Central memory CD8-positive, alpha-beta T cell (primary cell): ENCODE measurements around the gene C1R.
"Not testable (repeated sequence)": the region's sequence is repeated elsewhere in the genome, so short reads cannot be mapped to it uniquely, and the experiment has no call there.

Source experiments
- ATAC-seq: fragments of 150-1000 bp; cut with Tn5 transposase; replicated peaks from 2 replicates; pipeline ENCODE4 v1.10.0; 2022; ENCODE audit warnings: mild to moderate bottlenecking, moderate FRiP score, moderate number of reproducible peaks; ENCODE audit not compliant: poor library complexity, severe bottlenecking; ENCODE audit errors: extremely low read depth
- DNase-seq, 2 donors: peaks; one replicate each; pipeline ENCODE4 v3.0.0; 2021; ENCODE audit warnings: low spot score in 2 of 2
- H3K27ac Mint-ChIP-seq: one replicate; pipeline ENCODE4 v1.8.0; 2022; ENCODE audit warnings: low read depth, mild to moderate bottlenecking, moderate library complexity, mixed read lengths
- H3K27me3 Mint-ChIP-seq: one replicate; pipeline ENCODE4 v1.8.0; 2022; ENCODE audit warnings: mixed read lengths
- H3K36me3 Mint-ChIP-seq: one replicate; pipeline ENCODE4 v1.8.0; 2022; ENCODE audit warnings: mild to moderate bottlenecking, moderate library complexity, mixed read lengths; ENCODE audit not compliant: insufficient read depth
- H3K4me1 Mint-ChIP-seq: one replicate; pipeline ENCODE4 v1.8.0; 2022; ENCODE audit warnings: mixed read lengths
- H3K4me3 Mint-ChIP-seq: one replicate; pipeline ENCODE4 v1.8.0; 2022; ENCODE audit warnings: mild to moderate bottlenecking, moderate library complexity, mixed read lengths
- H3K9me3 Mint-ChIP-seq: one replicate; pipeline ENCODE4 v1.8.0; 2022; ENCODE audit warnings: mixed read lengths

The C1R gene

DNA sequence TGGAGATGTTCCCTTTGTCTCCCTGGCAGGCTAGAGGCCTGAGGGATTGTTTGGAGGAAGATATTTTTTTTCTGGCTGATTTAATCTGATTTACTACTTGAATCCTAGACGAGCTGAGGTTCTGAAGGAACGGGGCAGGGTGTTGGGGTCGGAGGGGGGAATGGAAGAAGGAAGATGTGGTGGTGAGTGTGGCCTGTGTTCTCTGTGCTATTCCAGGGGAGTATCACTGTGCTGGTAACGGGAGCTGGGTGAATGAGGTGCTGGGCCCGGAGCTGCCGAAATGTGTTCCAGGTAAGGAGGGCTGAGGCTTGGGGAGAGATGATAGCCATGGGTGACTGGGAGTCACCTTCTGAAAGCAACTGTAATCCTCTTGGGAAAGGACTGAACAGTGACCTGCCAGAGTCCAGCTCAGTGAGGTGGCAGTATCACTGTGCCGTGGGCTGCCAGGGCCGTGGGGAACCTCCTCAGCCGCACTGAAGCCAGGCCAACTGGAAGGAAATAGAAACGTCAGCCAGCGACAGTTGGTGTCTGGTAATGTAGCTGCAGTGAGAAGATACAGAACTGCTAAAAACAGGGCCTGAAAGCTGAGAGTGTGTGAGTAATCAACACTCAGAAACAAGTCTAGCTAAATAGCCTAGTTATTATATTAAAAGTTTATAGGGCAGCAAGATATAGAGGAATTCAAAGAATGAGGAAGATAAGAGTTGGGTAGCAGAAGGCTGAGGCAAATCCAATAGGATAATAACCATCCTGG lies 23.8 kb downstream of the C1R start:
- H3K27ac Mint-ChIP-seq: no peak overlapping the region
- ATAC-seq (no peak), DNase-seq (no peak)
- peaks cover 52% of the 10 kb centered on the region for H3K27me3 Mint-ChIP-seq
- H3K36me3 Mint-ChIP-seq: no peaks in the 10 kb centered on the region
- H3K4me1 Mint-ChIP-seq: no peaks in the 10 kb centered on the region
- H3K4me3 Mint-ChIP-seq: no peak overlapping the region
- no peaks in the 10 kb centered on the region for H3K9me3 Mint-ChIP-seq

DNA sequence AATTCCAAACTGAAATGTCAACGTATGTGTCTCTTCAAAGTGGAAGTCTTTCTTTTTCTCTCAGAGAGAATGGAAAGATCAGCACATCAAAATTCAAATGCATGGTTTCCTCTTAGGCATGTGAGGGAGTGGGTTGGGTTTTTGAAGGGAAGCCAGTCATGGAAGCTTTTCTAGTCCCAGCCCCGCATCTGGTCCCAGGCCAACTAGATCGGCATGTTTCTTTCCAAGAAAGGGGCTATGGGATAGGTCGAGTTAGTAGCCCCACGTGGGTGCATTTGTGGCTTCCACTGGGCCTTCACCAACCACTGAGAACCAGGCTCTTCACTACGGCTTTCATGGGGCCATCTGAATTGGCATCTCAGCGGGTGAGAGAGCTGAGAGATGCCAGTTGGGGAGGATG lies 25.1 kb downstream of the C1R start:
- DNase-seq: no peak
- no peaks in the 10 kb centered on the region for H3K36me3 Mint-ChIP-seq
- no peaks in the 10 kb centered on the region for H3K4me1 Mint-ChIP-seq
- no peak for ATAC-seq
- H3K9me3 Mint-ChIP-seq: no peaks in the 10 kb centered on the region
- H3K4me3 Mint-ChIP-seq: no peak overlapping the region
- H3K27me3 Mint-ChIP-seq: peaks cover 46% of the 10 kb centered on the region
- no peak overlapping the region for H3K27ac Mint-ChIP-seq

DNA sequence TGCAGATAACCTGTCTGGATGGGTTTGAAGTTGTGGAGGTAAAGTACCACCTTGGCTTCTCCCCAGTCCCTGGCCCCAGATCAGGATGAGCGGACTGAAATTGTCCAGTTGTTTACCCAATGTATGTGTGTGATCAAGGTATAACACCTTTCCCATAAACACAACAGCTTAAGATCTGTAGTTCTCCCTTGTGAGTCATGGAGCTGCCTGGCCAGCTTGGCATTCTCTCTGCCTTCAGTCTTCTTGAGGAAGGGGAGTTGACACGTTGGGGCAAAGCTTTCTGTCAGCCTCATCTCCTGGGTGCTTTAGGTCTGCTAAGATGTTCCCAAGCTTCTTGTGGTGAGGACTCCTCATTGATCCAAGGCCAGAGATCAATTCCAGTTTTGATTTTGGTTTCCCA lies 25.6 kb downstream of the C1R start:
- no peak overlapping the region for H3K4me3 Mint-ChIP-seq
- ATAC-seq: no peak
- H3K27me3 Mint-ChIP-seq: peaks cover 42% of the 10 kb centered on the region
- no peak for DNase-seq
- H3K4me1 Mint-ChIP-seq: no peaks in the 10 kb centered on the region
- no peak overlapping the region for H3K27ac Mint-ChIP-seq
- H3K9me3 Mint-ChIP-seq: no peaks in the 10 kb centered on the region
- H3K36me3 Mint-ChIP-seq: no peaks in the 10 kb centered on the region

DNA sequence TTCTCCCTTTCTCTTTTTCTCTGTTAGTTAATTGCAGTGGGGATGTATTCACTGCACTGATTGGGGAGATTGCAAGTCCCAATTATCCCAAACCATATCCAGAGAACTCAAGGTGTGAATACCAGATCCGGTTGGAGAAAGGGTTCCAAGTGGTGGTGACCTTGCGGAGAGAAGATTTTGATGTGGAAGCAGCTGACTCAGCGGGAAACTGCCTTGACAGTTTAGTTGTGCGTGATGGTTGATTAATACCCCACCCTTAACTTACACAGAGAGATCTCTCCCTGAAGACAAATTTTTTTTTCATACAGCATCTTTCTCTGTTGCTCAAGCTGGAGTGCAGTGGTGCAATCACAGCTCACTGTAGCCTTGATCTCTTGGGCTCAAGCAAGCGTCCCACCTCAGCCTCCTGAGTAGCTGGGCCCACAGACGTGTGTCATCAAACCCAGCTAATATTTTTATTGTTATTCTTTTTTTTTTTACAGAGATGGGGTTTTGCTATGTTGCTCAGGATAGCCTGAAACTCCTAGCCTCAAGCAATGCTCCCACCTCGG lies 27.1 kb downstream of the C1R start:
- Mint-ChIP-seq H3K9me3 (no peaks in the 10 kb centered on the region), H3K27ac (no peak overlapping the region), H3K4me1 (no peaks in the 10 kb centered on the region), H3K36me3 (no peaks in the 10 kb centered on the region), H3K27me3 (peaks cover 49% of the 10 kb centered on the region), H3K4me3 (no peak overlapping the region)
- DNase-seq (no peak), ATAC-seq (no peak)

DNA sequence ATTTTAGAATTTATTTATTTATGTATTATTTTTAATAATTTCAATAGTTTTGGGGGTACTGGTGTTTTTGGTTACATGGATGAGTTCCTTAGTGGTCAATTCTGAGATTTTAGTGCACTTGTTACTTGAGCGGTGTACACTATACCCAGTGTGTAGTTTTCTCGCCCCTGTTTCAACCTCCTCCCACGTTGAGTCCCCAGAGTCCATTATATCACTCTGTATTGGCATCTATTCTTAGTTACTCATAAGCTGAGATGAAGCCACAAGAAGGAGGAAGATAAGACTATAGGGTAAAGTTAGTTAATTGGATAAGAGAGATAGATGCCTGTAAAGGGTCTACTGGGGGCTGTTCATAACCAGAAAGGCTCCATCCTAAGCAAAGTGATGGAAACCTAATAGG lies 27.7 kb downstream of the C1R start:
- no peaks in the 10 kb centered on the region for H3K36me3 Mint-ChIP-seq
- peaks cover 51% of the 10 kb centered on the region for H3K27me3 Mint-ChIP-seq
- H3K4me1 Mint-ChIP-seq: no peaks in the 10 kb centered on the region
- H3K4me3 Mint-ChIP-seq: no peak overlapping the region
- no peak overlapping the region for H3K27ac Mint-ChIP-seq
- DNase-seq (no peak), ATAC-seq (no peak)
- no peaks in the 10 kb centered on the region for H3K9me3 Mint-ChIP-seq

DNA sequence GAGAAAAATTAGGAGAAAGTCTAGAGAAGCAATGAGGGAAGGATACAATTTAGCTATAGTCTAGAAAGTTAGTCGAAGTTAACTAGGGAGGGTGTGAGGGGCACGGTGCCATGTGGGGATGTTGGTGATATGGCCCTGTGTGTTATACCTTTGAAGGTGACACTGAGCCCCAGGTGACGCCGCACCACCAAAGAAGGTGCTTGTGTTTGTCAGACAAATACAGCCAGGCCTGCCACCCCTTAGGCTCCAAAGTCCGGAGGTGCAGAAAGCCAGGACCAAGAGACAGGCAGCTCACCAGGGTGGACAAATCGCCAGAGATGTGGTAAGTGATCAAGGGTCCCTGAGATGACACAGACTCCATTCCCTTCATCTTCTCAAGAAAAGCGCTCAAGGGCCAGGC lies 30.6 kb downstream of the C1R start:
- DNase-seq: no peak
- no peak overlapping the region for H3K4me3 Mint-ChIP-seq
- no peak overlapping the region for H3K27ac Mint-ChIP-seq
- H3K27me3 Mint-ChIP-seq: peaks cover 53% of the 10 kb centered on the region
- H3K36me3 Mint-ChIP-seq: no peaks in the 10 kb centered on the region
- no peaks in the 10 kb centered on the region for H3K4me1 Mint-ChIP-seq
- no peak for ATAC-seq
- H3K9me3 Mint-ChIP-seq: no peaks in the 10 kb centered on the region

DNA sequence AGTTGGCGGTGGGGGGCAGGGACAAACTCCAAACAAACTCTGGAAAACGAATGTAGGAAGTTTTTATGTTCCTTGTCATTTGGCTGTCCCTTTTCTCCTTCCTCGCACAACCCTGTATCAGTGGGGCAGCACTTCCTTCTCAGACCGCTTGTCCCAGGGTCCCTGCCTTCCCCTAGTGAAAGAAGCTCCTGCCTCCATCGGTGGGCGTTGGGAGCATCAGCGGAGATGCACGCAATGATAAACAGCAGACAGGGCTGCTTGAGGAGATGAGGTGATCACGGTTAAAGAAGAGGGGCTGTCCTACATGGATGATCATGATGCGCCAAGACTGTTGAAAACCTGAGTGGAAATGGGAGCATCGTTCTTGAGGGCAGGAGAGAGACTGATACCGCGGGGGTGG lies 31.1 kb downstream of the C1R start:
- Mint-ChIP-seq H3K36me3 (no peaks in the 10 kb centered on the region), H3K27me3 (peaks cover 56% of the 10 kb centered on the region), H3K4me1 (no peaks in the 10 kb centered on the region), H3K9me3 (no peaks in the 10 kb centered on the region), H3K4me3 (no peak overlapping the region), H3K27ac (no peak overlapping the region)
- ATAC-seq: no peak
- DNase-seq: no peak

DNA sequence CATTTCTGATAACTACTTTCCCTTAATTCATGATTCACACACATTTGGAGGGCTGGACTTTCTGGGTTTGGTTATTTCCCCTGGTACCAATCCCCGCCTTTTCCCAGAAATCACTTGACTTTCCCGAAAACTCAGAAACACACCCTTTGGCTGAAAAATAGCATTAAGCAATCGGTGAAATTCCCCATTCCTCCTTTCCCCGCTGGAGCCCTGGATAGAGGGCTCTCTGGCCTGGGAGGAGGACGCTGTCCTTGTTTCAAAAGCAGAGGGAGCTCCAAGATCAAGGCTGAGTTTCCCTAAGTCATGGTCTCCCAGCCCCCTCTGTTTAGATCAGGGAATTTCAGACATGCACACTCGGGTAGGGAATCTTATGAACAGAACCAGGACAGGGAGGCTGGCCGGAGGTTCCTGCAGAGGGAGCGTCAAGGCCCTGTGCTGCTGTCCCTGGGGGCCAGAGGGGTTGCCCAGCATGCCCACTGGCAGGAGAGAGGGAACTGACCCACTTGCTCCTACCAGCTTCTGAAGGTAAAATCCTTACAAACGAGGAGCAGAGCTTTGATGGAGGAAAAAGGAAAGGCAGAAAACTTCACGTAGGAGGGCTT lies 31.8 kb downstream of the C1R start, which contains the start of gene C1S:
Gene C1S, plus strand, starts transcription at position 366 of the 602 bp plus-strand sequence. CDS start 1,195 bp downstream, outside the sequence.
- no peak for ATAC-seq
- H3K36me3 Mint-ChIP-seq: no peaks in the 10 kb centered on the region
- H3K4me3 Mint-ChIP-seq: no peak within 1 kb of the TSS
- H3K27ac Mint-ChIP-seq: no peak within 1 kb of the TSS
- no peak for DNase-seq
- no peaks in the 10 kb centered on the region for H3K4me1 Mint-ChIP-seq
- H3K9me3 Mint-ChIP-seq: no peaks in the 10 kb centered on the region
- H3K27me3 Mint-ChIP-seq: peaks cover 63% of the 10 kb centered on the region

DNA sequence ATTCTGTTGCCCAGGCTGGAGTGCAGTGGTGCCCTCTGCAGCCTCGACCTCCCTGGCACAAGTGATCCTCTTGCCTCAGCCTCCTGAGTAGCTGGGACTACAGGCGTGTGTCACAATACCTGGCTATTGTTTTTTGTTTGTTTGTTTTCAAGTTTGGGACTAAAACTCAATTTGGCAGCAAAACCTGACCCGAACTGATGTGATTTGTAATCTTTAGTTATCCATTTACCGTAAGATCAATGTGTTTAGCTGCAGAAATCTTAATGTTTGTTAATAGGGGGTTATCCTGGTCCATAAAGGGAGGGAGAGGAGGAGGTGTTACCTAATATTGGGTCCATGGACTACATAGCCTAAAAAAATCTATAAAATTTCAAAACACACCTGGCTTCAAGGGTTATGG lies 32.5 kb downstream of the C1R start:
- ATAC-seq: no peak
- Mint-ChIP-seq H3K4me1 (no peaks in the 10 kb centered on the region), H3K9me3 (no peaks in the 10 kb centered on the region), H3K36me3 (no peaks in the 10 kb centered on the region), H3K4me3 (no peak overlapping the region), H3K27me3 (peaks cover 69% of the 10 kb centered on the region), H3K27ac (no peak overlapping the region)
- no peak for DNase-seq

DNA sequence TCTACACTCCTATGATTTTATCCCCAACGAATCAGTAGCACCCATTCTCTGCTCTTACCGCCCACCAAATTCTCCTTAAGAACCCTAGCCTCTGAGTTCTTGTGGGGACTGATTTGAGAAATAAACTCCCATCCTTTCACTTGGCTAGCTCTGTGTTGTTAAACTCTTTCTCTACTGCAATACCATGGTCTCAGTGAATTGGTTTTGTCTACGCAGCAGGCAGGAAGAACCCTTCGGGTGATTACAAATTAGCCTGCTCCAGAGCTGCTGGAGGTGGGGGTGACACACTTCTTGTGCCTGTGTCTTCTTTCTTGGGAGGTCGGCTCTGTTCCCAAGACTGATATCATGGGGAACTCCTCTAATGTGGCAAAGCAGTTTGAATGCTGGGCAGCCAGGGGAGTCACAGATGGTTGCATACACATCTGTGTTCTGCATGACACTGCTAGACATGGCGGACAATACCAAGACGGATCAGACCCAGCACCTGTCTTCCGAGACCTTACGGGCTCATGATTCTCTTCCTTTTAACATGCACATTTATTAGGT lies 33.3 kb downstream of the C1R start:
- Mint-ChIP-seq H3K27me3 (peaks cover 78% of the 10 kb centered on the region), H3K27ac (no peak overlapping the region), H3K4me3 (no peak overlapping the region), H3K4me1 (no peaks in the 10 kb centered on the region), H3K36me3 (no peaks in the 10 kb centered on the region), H3K9me3 (no peaks in the 10 kb centered on the region)
- ATAC-seq (no peak), DNase-seq (no peak)

DNA sequence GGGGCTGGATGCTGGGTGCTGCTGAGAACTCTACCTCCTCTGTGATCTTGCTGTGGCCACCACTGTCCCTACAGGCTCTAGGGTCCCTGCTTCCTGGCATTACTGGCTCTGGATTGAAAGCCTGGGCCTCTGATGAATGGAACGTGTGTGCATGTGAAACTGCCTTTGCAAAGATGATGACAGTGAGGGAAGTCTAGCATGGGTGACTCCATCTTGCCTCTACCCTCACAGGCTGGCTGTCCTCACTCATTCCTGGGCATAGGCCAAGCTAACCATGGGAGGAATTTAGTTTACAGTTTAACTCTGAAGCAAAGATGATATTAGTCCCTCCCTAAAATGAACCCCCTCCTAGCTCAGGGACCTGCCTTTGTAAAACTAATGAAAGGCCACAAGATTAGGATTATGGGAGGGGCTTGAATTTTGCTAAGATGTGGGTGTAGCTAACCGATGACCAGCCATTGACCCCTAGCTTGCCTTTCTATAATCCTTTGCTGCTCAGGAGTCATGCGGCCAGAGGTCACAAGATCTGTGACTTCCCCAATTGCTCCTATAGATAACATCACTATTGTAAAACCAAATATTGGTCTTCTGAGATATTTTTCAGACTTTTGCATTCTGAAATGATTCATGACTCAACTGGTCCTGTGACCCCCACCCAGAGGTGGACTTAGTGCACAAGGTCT lies 33.9 kb downstream of the C1R start:
- DNase-seq (no peak), ATAC-seq (no peak)
- H3K9me3 Mint-ChIP-seq: no peaks in the 10 kb centered on the region
- H3K4me1 Mint-ChIP-seq: no peaks in the 10 kb centered on the region
- H3K36me3 Mint-ChIP-seq: no peaks in the 10 kb centered on the region
- H3K27ac Mint-ChIP-seq: no peak overlapping the region
- H3K27me3 Mint-ChIP-seq: peaks cover 84% of the 10 kb centered on the region
- no peak overlapping the region for H3K4me3 Mint-ChIP-seq

DNA sequence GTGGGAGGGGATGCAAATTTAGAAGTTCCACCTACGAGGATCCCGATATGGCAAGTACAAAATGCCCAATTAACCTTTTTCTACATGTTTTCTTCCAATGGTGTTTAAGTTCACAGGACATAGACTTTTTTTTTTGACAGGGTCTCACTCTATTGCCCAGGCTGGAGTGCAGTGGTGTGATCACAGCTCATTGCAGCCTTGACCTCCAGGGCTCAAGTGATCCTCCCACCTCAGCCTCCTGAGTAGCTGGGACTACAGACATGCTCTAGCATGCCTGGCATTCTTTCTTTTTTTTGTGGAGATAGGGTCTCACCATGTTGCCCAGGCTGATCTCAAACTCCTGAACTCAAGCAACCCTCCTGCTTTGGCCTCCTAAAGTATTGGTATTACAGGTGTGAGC lies 36.5 kb downstream of the C1R start:
- not testable (repeated sequence) for H3K9me3 Mint-ChIP-seq, H3K4me1 Mint-ChIP-seq, H3K4me3 Mint-ChIP-seq, H3K36me3 Mint-ChIP-seq, ATAC-seq, DNase-seq, H3K27ac Mint-ChIP-seq
- H3K27me3 Mint-ChIP-seq: peaks cover 80% of the 10 kb centered on the region
